ENCODE measurements around the gene KCNMB4. TPM values are rescaled to one million over a fixed set of nuclear protein-coding genes. Genes with fewer than 3 reads are reported as not detected.
"Not testable (repeated sequence)": the region's sequence is repeated elsewhere in the genome, so short reads cannot be mapped to it uniquely, and the experiment has no call there.

The KCNMB4 gene
- total RNA-seq, 2 experiments from 2014 or later: 1.3 to 1.5 TPM

DNA sequence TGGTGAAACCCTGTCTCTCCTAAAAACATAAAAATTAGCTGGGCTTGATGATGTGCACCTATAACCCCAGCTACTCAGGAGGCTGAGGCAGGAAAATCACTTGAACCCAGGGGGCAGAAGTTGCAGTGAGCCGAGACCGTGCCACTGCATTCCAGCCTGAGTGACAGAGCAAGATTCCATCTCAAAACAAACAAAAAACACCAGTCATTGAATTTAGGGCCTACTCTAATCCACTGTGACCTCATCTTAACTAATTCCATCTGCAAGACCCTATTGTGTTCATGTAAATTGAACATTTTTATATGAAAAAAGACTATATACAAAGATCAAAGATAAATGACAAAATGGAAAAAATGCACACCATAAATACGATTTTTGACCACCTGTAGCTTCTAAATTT is 17.8 kb downstream of the KCNMB4 start:
- ChIA-PET POLR2A (no interaction called here), CTCF (no interaction called here)
- no peak overlapping the region for H3K27ac Mint-ChIP-seq
- intact Hi-C loops (cut with micrococcal nuclease): no loop called here
- H3K9me3 Mint-ChIP-seq: peaks cover 2% of the 10 kb centered on the region
- no peak for DNase-seq
- no peak overlapping the region for H3K4me3 Mint-ChIP-seq
- peaks cover 2% of the 10 kb centered on the region for H3K36me3 Mint-ChIP-seq
- H3K4me1 Mint-ChIP-seq (ENCODE audit: low read depth): peaks cover 14% of the 10 kb centered on the region
- no peaks in the 10 kb centered on the region for H3K27me3 Mint-ChIP-seq

DNA sequence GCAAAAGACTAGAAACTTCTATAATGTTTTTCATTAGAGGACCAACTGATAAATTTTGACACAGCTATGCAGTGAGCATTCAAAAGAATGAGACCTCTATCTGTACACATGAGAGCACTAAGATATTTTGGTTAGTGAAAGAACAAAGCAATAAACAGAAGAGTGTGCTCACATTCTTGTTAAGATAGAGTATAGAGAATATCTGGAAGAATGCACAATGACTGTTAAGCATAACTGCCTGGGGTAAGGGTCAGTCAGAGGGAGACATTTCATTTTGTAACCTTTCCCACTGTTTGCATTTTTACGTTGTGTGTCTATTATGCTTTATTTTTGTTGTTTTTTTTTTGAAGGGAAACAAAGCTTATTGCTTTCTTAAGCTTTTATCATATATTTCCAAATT is 20.7 kb downstream of the KCNMB4 start:
- no peaks in the 10 kb centered on the region for H3K27me3 Mint-ChIP-seq
- H3K27ac Mint-ChIP-seq: no peak overlapping the region
- CTCF ChIA-PET: no interaction called here
- POLR2A ChIA-PET: no interaction called here
- H3K4me3 Mint-ChIP-seq: no peak overlapping the region
- intact Hi-C loops (cut with micrococcal nuclease): no loop called here
- peaks cover 4% of the 10 kb centered on the region for H3K36me3 Mint-ChIP-seq
- DNase-seq: no peak
- H3K9me3 Mint-ChIP-seq: peaks cover 4% of the 10 kb centered on the region
- no peaks in the 10 kb centered on the region for H3K4me1 Mint-ChIP-seq (ENCODE audit: low read depth)

DNA sequence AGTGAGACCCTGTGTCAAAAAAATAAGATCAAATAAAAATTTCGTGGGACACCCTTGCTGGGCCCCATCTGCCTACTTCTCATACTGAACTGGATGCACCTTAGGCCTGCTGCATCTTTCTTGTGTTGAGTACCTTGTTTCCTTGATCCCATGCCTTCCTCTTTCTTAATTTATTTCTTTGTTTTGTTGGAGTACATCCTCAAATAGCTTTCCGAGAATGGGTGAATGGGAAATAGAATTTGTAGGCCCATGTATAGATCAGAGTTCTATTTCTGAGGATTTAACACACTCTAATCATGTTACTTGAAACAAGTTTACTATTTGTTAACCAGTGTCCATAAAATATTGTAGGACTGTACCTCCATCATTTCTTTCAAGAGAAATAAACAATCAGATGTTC is 23.6 kb downstream of the KCNMB4 start:
- Mint-ChIP-seq H3K27ac (no peak overlapping the region), H3K9me3 (peaks cover 4% of the 10 kb centered on the region), H3K27me3 (no peaks in the 10 kb centered on the region), H3K4me3 (no peak overlapping the region), H3K4me1 (ENCODE audit: low read depth) (no peaks in the 10 kb centered on the region), H3K36me3 (peaks cover 4% of the 10 kb centered on the region)
- no peak for DNase-seq
- POLR2A ChIA-PET: no interaction called here
- intact Hi-C loops (cut with micrococcal nuclease): no loop called here
- CTCF ChIA-PET: no interaction called here

DNA sequence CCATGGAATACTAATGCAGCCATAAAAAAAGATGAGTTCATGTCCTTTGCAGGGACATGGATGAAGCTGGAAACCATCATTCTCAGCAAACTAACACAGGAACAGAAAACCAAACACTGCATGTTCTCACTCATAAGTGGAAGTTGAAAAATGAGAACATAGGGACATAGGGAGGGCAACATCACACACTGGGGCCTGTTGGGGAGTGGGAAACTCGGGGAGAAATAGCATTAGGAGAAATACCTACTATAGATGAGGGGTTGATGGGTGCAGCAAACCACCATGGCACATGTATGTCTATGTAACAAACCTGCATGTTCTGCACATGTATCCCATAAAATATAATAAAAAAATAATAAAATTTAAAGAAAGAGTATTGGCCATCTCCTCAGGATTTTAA is 26.5 kb downstream of the KCNMB4 start:
- H3K4me3 Mint-ChIP-seq; H3K9me3 Mint-ChIP-seq; CTCF ChIA-PET; H3K4me1 Mint-ChIP-seq (ENCODE audit: low read depth); DNase-seq; H3K27me3 Mint-ChIP-seq; H3K27ac Mint-ChIP-seq; H3K36me3 Mint-ChIP-seq; POLR2A ChIA-PET; intact Hi-C loops (cut with micrococcal nuclease): not testable (repeated sequence)

DNA sequence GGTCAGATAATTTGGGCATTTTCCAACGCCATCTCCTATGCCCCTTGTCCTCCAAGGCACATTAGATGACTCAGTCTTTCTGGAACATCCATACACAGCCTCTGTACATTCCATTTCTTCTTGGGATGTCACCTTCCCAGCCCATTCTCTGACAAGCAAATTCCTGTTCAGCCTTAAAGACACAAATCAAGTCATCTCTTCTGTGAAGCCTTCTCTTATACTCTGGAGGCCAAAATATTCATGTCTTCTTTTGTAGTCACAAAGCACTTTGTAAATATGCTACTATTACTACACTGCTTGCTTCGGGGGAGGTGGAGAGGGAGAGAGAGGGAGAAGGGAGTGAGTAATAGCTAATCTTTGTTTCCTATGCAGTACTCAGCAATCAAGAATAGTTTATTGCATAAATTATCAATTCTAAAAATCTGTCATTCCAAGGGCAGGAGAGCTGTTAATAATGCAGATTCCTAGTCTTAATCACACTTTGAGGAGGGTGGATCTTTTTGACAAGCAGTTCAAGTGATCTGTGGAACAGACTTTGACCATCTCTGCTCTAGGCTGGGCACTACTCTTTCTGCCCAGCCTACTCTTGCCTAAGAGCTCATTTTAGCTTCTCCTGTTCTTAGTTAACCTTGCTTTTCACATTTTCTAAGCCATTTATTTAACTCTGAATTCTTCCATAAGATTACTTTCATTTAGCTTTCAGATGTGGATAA is 27.9 kb downstream of the KCNMB4 start:
- POLR2A ChIA-PET: no interaction called here
- no peaks in the 10 kb centered on the region for H3K4me1 Mint-ChIP-seq (ENCODE audit: low read depth)
- CTCF ChIA-PET: no interaction called here

DNA sequence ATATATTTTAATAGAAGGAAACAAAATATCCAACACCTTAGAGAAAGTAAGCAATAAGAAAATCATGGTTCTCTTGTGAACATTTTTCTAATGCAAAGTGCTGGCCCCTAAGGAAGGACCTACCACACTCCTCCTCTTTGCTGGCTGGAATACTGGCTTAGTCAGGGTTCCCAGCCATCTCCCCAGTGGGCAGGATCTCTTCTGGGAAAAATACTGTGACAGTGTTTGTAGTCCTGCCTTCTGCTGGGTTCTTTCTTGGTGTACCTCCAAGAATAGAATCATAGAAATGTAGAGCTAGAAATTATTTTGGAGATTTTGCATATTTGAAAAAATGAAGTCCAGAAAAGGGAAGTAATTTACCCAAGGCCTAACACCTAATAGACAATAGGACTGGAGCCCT is 31.9 kb downstream of the KCNMB4 start:
- H3K9me3 Mint-ChIP-seq: no peaks in the 10 kb centered on the region
- CTCF ChIA-PET: no interaction called here
- H3K4me1 Mint-ChIP-seq (ENCODE audit: low read depth): no peaks in the 10 kb centered on the region
- DNase-seq: no peak
- H3K4me3 Mint-ChIP-seq: no peak overlapping the region
- peaks cover 2% of the 10 kb centered on the region for H3K36me3 Mint-ChIP-seq
- POLR2A ChIA-PET: no interaction called here
- no peaks in the 10 kb centered on the region for H3K27me3 Mint-ChIP-seq
- intact Hi-C loops (cut with micrococcal nuclease): no loop called here
- no peak overlapping the region for H3K27ac Mint-ChIP-seq

More for the DNA sequence above, 27.9 kb downstream of the KCNMB4 start:
- H3K36me3 Mint-ChIP-seq: peaks cover 4% of the 10 kb centered on the region
- no peaks in the 10 kb centered on the region for H3K27me3 Mint-ChIP-seq
- no peak for DNase-seq
- H3K27ac Mint-ChIP-seq: no peak overlapping the region
- intact Hi-C loops (cut with micrococcal nuclease): no loop called here
- no peak overlapping the region for H3K4me3 Mint-ChIP-seq
- peaks cover 4% of the 10 kb centered on the region for H3K9me3 Mint-ChIP-seq

DNA sequence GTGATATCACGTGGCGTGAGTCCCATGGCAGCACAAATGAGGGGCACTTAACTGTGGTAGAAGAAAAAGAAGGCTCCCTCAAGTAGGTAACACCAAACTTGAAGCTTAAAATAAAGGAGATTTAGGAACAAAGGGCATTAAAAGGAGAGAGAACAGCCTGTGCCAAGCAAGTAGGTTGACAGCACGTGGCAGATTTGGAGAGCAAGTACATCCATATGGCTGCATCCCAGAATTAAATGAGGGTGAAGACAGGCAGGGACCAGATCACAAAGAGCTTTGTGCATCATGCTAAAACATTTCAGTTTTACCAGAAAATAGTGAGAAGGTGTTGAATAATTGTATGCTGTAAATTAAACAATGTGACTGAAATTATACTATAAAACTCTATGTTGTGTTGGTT is 32.8 kb downstream of the KCNMB4 start:
- no peaks in the 10 kb centered on the region for H3K27me3 Mint-ChIP-seq
- CTCF ChIA-PET: no interaction called here
- intact Hi-C loops (cut with micrococcal nuclease): no loop called here
- H3K9me3 Mint-ChIP-seq: no peaks in the 10 kb centered on the region
- POLR2A ChIA-PET: no interaction called here
- DNase-seq: no peak
- H3K27ac Mint-ChIP-seq: no peak overlapping the region
- H3K4me3 Mint-ChIP-seq: no peak overlapping the region
- H3K4me1 Mint-ChIP-seq (ENCODE audit: low read depth): no peaks in the 10 kb centered on the region
- H3K36me3 Mint-ChIP-seq: peaks cover 2% of the 10 kb centered on the region

DNA sequence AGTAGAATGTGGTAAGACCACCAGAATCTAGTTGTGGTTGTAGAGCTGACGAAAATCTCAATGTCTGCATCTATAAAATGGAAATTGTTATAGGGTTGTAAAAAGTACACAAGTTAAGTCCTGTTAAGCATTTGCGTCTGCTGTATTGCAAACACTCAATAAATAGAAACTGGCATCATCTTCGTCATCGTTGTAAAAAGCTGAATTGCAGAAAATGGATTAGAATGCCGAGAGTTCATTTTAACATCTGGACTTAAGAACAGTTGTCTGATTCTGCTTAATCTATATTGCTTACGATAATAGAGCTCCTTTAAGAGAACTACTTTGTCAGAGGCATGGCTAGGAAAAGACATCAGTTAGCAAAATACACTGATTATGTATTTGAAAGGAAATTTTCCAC is 33.2 kb downstream of the KCNMB4 start:
- no peak for DNase-seq
- POLR2A ChIA-PET: no interaction called here
- no peaks in the 10 kb centered on the region for H3K9me3 Mint-ChIP-seq
- H3K36me3 Mint-ChIP-seq: peaks cover 2% of the 10 kb centered on the region
- H3K27me3 Mint-ChIP-seq: no peaks in the 10 kb centered on the region
- H3K27ac Mint-ChIP-seq: no peak overlapping the region
- CTCF ChIA-PET: no interaction called here
- no peaks in the 10 kb centered on the region for H3K4me1 Mint-ChIP-seq (ENCODE audit: low read depth)
- intact Hi-C loops (cut with micrococcal nuclease): no loop called here
- H3K4me3 Mint-ChIP-seq: no peak overlapping the region

DNA sequence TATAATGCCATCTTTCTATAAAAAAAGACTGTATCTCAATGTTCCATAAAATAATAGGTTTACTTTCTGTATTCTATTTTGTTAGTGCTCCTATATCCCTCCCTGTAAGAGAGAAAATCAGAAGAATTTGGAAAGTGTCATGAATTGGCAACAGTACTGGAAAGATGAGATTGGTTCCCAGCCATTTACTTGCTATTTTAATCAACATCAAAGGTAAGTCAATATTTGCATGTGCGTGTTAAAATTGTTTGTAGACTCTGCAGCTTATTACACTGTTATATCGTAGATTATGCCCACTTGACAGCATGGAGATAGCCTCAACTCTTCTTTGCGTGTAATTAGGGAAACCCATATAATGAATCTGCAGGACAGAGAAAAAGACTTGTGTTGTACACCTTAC is 34.0 kb downstream of the KCNMB4 start:
- Mint-ChIP-seq H3K36me3 (peaks cover 2% of the 10 kb centered on the region), H3K27ac (no peak overlapping the region), H3K9me3 (no peaks in the 10 kb centered on the region), H3K27me3 (no peaks in the 10 kb centered on the region), H3K4me1 (ENCODE audit: low read depth) (no peaks in the 10 kb centered on the region), H3K4me3 (no peak overlapping the region)
- ChIA-PET POLR2A (no interaction called here), CTCF (no interaction called here)
- no peak for DNase-seq
- intact Hi-C loops (cut with micrococcal nuclease): no loop called here

DNA sequence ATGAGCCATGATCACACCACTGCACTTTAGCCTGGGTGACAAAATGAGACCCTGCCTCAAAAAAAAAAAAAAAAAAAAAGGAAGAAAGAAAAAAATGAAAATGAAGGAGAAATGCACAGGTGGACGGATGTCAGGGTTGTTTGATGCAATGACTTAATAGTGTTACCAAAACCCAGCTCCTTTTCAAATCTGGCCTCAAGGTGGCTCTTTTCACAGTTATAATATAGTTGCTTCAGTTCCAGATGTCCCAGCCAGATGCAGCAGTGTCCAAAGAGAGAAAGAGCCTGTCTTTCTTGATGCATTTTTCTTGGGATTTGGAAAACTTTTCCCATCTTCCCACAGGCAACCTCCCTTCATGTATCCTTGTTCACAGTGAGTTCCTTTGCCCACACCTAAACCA is 36.5 kb downstream of the KCNMB4 start:
- Mint-ChIP-seq H3K4me3 (no peak overlapping the region), H3K4me1 (ENCODE audit: low read depth) (no peaks in the 10 kb centered on the region), H3K36me3 (peaks cover 2% of the 10 kb centered on the region), H3K27ac (no peak overlapping the region), H3K9me3 (no peaks in the 10 kb centered on the region), H3K27me3 (no peaks in the 10 kb centered on the region)
- no peak for DNase-seq
- intact Hi-C loops (cut with micrococcal nuclease): no loop called here
- ChIA-PET POLR2A (no interaction called here), CTCF (interaction anchor here (0.6 kb wide), 1 partner anchor 188 kb away, joined by 3 read pairs; no protein-coding TSS in a partner anchor)

DNA sequence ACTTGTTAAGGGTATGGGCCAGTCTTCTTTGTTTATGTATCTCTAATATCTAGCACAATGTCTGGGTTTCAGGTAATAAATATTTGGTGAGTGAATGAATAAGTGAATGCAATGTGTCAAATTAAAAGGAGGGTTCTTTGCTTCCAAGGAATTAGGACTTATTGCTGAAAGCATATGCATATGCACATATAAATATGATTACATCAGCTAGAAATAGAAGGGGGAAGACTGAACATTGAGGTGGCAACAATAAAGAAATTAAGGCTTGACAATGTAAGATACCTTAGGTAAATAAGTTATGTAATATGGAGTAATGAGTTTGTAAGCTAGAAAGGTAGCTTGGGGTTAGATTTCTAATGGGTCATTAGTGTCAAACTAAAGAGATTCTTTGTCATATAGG is 37.7 kb downstream of the KCNMB4 start:
- H3K27me3 Mint-ChIP-seq: no peaks in the 10 kb centered on the region

DNA sequence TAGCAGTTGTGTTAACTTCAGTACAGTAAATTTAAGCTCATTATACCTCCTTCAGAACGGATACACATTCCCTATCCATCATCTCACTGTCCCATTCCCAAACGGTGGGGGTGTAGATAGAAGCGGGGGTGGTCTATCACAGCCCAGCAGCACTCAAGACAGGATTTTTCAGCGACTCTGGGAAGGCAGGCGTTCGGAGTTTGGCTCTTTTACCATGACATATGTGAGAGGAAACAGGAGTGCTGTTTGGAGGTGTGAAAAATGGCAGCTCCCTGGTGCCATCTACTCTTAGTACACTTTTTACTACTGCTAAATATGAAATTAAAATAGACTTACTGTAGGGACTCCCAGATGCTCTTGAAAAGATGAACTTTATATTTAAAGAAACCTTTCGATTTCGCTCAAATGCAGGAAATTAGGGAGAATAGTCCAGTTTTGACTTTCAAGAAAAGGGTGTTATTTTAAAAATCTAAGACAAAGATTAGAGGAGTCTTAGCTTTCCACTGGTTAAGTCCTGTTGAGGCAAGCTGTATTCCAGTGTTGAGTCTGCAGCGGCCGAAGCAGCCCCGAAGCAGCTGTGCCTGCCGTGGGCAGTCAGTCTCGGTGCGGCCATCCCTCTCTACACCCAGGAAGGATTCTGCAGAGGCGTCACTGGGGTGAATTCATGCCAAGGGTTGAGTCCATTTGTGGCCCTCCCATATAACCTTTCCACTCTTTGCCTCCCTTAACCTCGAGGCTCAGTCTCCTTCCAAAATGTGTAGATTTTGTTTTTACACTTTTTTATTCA is 42.1 kb downstream of the KCNMB4 start:
- Mint-ChIP-seq H3K4me1 (ENCODE audit: low read depth) (no peaks in the 10 kb centered on the region), H3K27me3 (no peaks in the 10 kb centered on the region), H3K27ac (no peak overlapping the region), H3K36me3 (no peaks in the 10 kb centered on the region), H3K9me3 (no peaks in the 10 kb centered on the region), H3K4me3 (no peak overlapping the region)
- ChIA-PET CTCF (no interaction called here), POLR2A (no interaction called here)
- intact Hi-C loops (cut with micrococcal nuclease): no loop called here
- DNase-seq: no peak

More for the DNA sequence above, 37.7 kb downstream of the KCNMB4 start:
- intact Hi-C loops (cut with micrococcal nuclease): no loop called here
- Mint-ChIP-seq H3K36me3 (peaks cover 2% of the 10 kb centered on the region), H3K9me3 (no peaks in the 10 kb centered on the region), H3K27ac (no peak overlapping the region), H3K4me1 (ENCODE audit: low read depth) (no peaks in the 10 kb centered on the region), H3K4me3 (no peak overlapping the region)
- DNase-seq: no peak
- CTCF ChIA-PET: no interaction called here
- POLR2A ChIA-PET: no interaction called here

DNA sequence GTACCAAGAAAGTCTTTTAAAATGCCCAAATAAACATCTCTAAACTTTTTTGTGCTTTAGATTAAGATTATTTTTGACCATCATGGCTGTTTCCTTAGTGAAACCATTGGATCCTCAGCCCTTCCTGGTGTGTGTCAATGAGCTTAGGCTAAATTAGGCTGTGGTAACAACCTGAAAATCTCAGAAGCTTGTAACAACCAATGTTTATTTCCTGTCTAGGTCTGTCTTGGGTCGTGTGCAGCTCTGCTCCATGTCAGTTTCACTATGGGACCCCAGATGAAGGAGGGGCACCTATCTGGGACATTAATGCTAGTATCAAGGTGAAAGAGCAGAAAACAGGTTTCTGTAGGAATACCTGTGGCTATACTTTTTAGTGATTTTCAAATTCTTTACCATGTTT is 49.9 kb downstream of the KCNMB4 start:
- POLR2A ChIA-PET: no interaction called here
- H3K27me3 Mint-ChIP-seq: no peaks in the 10 kb centered on the region
- no peak overlapping the region for H3K27ac Mint-ChIP-seq
- DNase-seq: no peak
- no peaks in the 10 kb centered on the region for H3K36me3 Mint-ChIP-seq
- intact Hi-C loops (cut with micrococcal nuclease): no loop called here
- no peaks in the 10 kb centered on the region for H3K9me3 Mint-ChIP-seq
- H3K4me1 Mint-ChIP-seq (ENCODE audit: low read depth): no peaks in the 10 kb centered on the region
- CTCF ChIA-PET: no interaction called here
- H3K4me3 Mint-ChIP-seq: no peak overlapping the region

Measured in activated CD4-positive, alpha-beta memory T cell treated with anti-CD3 and anti-CD28 coated beads for 36 hours (primary cell).